Occipital lobe (tissue), 2 donors: ENCODE measurements around the gene H2AZ1. TPM values are rescaled to one million over a fixed set of nuclear protein-coding genes. Genes with fewer than 3 reads are reported as not detected.
"Not testable (repeated sequence)": the region's sequence is repeated elsewhere in the genome, so short reads cannot be mapped to it uniquely, and the experiment has no call there.

Experiments
- DNase-seq: peaks from one replicate; lab custom pipeline; 2025; lab: John Stamatoyannopoulos, UW
- total RNA-seq: library from RNA; depleted of rRNA; stranded (reverse); fragments of >200 nt; gene quantifications from one replicate; pipeline ENCODE4 v1.2.3, GENCODE V29; 2014

The H2AZ1 gene
- total RNA-seq: 117 TPM

GRCh38 chr4:99949999-99950912, at the start of gene H2AZ1:
Gene H2AZ1, minus strand, starts transcription at chr4:99950275. Its CDS starts 105 bp downstream, at chr4:99950170.
- peak; percentile 99 for DNase-seq

- DNase-seq: no peak
Observed at GRCh38 chr4:99998062-99998867, 48.2 kb upstream of the H2AZ1 start.

GRCh38 chr4:99991741-99992140, 41.7 kb upstream of the H2AZ1 start:
- DNase-seq: no peak

GRCh38 chr4:99987681-99988080, 37.6 kb upstream of the H2AZ1 start:
- DNase-seq: no peak

- DNase-seq: no peak
Observed at GRCh38 chr4:99986792-99987191, 36.7 kb upstream of the H2AZ1 start.

- no peak for DNase-seq
Observed at GRCh38 chr4:99983289-99983943, 33.3 kb upstream of the H2AZ1 start.

- DNase-seq: no peak
Observed at GRCh38 chr4:99979872-99980271, 29.8 kb upstream of the H2AZ1 start.

- no peak for DNase-seq
Observed at GRCh38 chr4:99971453-99972111, 21.5 kb upstream of the H2AZ1 start.

GRCh38 chr4:99968330-99968729, 18.3 kb upstream of the H2AZ1 start:
- DNase-seq: no peak

- no peak for DNase-seq
Observed at GRCh38 chr4:99966692-99967091, 16.6 kb upstream of the H2AZ1 start.

GRCh38 chr4:99965674-99966350, 15.7 kb upstream of the H2AZ1 start:
- DNase-seq: no peak

- no peak for DNase-seq
Observed at GRCh38 chr4:99965173-99965572, 15.1 kb upstream of the H2AZ1 start.

GRCh38 chr4:99961711-99962110, 11.6 kb upstream of the H2AZ1 start:
- DNase-seq: no peak

GRCh38 chr4:99960648-99961047, 10.6 kb upstream of the H2AZ1 start:
- no peak for DNase-seq

GRCh38 chr4:99958207-99958606, 8.1 kb upstream of the H2AZ1 start:
- DNase-seq: not testable (repeated sequence)

GRCh38 chr4:99950913-99951254, 809 bp upstream of the H2AZ1 start:
- no peak for DNase-seq

GRCh38 chr4:99949034-99949998, 759 bp downstream of the H2AZ1 start:
- DNase-seq: peak; percentile 83

- no peak for DNase-seq
Observed at GRCh38 chr4:99947608-99948007, 2.5 kb downstream of the H2AZ1 start.

GRCh38 chr4:99947190-99947578, 2.9 kb downstream of the H2AZ1 start:
- DNase-seq: no peak
